Measurements from ENCODE around the gene SHISAL2B.

DNA sequence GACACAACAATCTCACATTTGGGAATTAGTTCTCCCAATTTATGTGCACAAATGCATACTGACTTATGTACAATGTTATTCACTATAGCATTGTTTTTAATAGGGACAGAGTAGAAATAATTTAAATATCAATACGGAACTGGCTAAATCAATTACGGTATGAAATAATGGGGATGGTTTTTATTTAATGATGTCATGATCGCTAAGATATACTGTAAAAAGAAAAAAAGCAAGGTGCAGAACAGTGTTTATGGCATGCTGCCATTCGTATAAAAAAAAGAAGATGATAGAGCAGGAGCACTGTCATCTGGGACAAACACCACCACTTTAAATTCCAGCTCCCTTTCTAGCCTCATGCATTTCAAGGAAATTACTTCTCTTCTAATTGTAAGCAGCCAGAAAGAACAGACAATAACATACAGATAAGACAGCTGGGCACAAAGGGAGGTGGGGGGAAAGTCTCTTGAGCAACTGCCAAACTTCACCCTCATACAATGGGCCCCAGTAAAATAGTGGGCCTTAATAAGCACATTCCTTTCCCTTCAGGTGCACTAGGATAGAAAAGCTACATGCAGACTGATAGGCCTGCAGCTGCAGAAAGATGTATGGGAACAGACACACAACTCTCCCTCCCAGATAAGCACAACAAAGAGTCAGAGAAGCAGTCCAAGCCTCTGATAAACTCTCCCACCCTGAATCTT lies 69.8 kb downstream of the SHISAL2B start:
- TF ChIP-seq, protein P1, sequence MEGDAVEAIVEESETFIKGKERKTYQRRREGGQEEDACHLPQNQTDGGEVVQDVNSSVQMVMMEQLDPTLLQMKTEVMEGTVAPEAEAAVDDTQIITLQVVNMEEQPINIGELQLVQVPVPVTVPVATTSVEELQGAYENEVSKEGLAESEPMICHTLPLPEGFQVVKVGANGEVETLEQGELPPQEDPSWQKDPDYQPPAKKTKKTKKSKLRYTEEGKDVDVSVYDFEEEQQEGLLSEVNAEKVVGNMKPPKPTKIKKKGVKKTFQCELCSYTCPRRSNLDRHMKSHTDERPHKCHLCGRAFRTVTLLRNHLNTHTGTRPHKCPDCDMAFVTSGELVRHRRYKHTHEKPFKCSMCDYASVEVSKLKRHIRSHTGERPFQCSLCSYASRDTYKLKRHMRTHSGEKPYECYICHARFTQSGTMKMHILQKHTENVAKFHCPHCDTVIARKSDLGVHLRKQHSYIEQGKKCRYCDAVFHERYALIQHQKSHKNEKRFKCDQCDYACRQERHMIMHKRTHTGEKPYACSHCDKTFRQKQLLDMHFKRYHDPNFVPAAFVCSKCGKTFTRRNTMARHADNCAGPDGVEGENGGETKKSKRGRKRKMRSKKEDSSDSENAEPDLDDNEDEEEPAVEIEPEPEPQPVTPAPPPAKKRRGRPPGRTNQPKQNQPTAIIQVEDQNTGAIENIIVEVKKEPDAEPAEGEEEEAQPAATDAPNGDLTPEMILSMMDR (IDR thresholded peaks at IDR 0.05) = no peak
- no peak for TF ChIP-seq HMGA2 (CRISPR knock-in tag; IDR thresholded peaks at IDR 0.05)
- no peak for TF ChIP-seq NFYB (CRISPR knock-in tag; conservative IDR thresholded peaks at IDR 0.05; ENCODE audit: low read depth)
- no peak for TF ChIP-seq RELA (CRISPR knock-in tag; IDR thresholded peaks at IDR 0.05; ENCODE audit: borderline replicate concordance)
- TF ChIP-seq NR1H2 (CRISPR knock-in tag; IDR thresholded peaks at IDR 0.05) = no peak
- TF ChIP-seq NR2C2 (CRISPR knock-in tag; IDR thresholded peaks at IDR 0.05) = no peak
- TF ChIP-seq, protein P2, sequence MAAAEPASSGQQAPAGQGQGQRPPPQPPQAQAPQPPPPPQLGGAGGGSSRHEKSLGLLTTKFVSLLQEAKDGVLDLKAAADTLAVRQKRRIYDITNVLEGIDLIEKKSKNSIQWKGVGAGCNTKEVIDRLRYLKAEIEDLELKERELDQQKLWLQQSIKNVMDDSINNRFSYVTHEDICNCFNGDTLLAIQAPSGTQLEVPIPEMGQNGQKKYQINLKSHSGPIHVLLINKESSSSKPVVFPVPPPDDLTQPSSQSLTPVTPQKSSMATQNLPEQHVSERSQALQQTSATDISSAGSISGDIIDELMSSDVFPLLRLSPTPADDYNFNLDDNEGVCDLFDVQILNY (CRISPR knock-in tag; IDR thresholded peaks at IDR 0.05) = no peak
- TF ChIP-seq MYBL2 (CRISPR knock-in tag; IDR thresholded peaks at IDR 0.05) = no peak
- TF ChIP-seq ZNF121 (CRISPR knock-in tag; IDR thresholded peaks at IDR 0.05) = no peak
- TF ChIP-seq, protein P3, sequence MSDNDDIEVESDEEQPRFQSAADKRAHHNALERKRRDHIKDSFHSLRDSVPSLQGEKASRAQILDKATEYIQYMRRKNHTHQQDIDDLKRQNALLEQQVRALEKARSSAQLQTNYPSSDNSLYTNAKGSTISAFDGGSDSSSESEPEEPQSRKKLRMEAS (CRISPR knock-in tag; IDR thresholded peaks at IDR 0.05) = no peak
- TF ChIP-seq JUN (CRISPR knock-in tag; IDR thresholded peaks at IDR 0.05) = no peak

Measured in WTC11 (cell line).